ENCODE measurements around the gene GMPPB. TPM values are rescaled to one million over a fixed set of nuclear protein-coding genes. Genes with fewer than 3 reads are reported as not detected.
"Not testable (repeated sequence)": the region's sequence is repeated elsewhere in the genome, so short reads cannot be mapped to it uniquely, and the experiment has no call there.

The GMPPB gene
- total RNA-seq: 10 to 100 TPM; 22.4 to 38.3 TPM
- long read RNA-seq, full-length matches to known transcripts: 83 of 103 reads
- long read RNA-seq, partial matches to known transcripts: 5 of 103 reads
- long read RNA-seq, other reads (novel, unspliced or antisense): 15 of 103 reads

GRCh38 chr3:49723628-49724551, at the start of gene GMPPB:
GMPPB (minus strand) TSS chr3:49723951; CDS start chr3:49723726, 225 bp downstream.
- intact Hi-C loops (cut with DNase I): no loop called here
- ATAC-seq (peak; percentile 89 to 93), DNase-seq (peak; percentile 99)

GRCh38 chr3:49772703-49773102, 49.0 kb upstream of the GMPPB start:
- DNase-seq (no peak), ATAC-seq (no peak)
- intact Hi-C loops (cut with DNase I): no loop called here

- no peak for ATAC-seq
- intact Hi-C loops (cut with DNase I): no loop called here
- DNase-seq: no peak
Measured at GRCh38 chr3:49771340-49771938, 47.7 kb upstream of the GMPPB start.

- intact Hi-C loops (cut with DNase I): no loop called here
- DNase-seq: no peak
- no peak for ATAC-seq
Measured at GRCh38 chr3:49769926-49770325, 46.2 kb upstream of the GMPPB start.

- DNase-seq (no peak), ATAC-seq (no peak)
- intact Hi-C loops (cut with DNase I): no loop called here
Measured at GRCh38 chr3:49769286-49769915, 45.6 kb upstream of the GMPPB start.

DNA sequence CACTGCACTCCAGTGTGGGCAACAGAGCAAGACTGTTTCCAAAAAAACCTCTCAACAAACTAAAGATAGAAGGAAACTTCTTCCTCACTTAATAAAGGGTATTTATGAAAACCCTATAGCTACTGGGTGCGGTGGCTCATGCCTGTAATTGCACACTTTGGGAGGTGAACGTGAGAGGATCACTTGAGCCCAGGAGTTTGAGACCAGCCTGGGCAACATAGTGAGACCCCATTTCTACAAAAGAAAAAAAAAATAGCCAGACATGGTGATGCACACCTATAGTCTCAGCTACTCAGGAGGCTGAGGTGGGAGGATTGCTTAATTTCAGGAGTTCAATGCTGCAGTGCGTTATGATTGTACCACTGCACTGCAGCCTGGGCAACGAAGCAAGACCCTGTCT, 40.2 kb upstream of the GMPPB start:
- DNase-seq (no peak), ATAC-seq (no peak)
- intact Hi-C loops (cut with DNase I): no loop called here

DNA sequence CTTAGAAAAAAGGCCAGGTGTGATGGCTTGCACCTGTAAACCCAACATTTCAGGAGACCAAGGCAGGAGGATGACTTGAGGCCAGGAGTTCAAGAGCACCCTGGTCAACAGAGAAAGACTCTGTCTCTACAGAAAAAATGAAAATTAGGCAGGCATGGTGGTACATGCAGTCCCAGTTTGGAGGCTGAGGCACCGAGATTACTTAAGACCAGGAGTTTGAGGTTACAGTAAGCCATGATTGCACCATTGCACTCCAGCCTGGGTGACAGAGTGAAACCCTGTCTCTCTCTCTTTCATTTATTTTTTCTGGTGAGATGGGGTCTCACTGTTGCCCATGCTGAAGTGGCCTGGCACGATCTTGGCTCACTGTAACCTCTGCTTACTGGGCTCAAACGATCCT, 37.9 kb upstream of the GMPPB start:
- ATAC-seq (no peak), DNase-seq (no peak)
- intact Hi-C loops (cut with DNase I): no loop called here

DNA sequence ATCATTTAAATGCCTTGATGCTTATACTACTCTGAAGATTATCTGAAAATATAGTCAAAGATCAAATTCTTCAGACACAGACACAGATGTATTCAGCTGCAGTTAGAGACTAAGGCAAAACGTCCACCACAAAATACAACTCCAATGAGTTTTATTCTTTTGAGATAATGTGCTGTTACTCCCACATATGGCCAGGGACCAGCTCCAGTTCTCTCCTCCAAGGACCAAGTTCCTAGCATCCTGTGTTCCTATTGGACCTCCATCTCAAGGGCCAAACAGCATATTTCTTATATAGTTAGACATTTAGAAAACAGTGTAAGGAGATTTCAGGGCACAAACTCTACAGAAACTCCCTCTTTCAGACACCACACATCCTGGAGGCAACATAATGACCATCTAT, 35.5 kb upstream of the GMPPB start:
- DNase-seq (no peak), ATAC-seq (peak in 1 of 2 donors; percentile 26)
- intact Hi-C loops (cut with DNase I): no loop called here

GRCh38 chr3:49757197-49757596, 33.4 kb upstream of the GMPPB start:
- intact Hi-C loops (cut with DNase I): no loop called here
- DNase-seq (no peak), ATAC-seq (no peak)

DNA sequence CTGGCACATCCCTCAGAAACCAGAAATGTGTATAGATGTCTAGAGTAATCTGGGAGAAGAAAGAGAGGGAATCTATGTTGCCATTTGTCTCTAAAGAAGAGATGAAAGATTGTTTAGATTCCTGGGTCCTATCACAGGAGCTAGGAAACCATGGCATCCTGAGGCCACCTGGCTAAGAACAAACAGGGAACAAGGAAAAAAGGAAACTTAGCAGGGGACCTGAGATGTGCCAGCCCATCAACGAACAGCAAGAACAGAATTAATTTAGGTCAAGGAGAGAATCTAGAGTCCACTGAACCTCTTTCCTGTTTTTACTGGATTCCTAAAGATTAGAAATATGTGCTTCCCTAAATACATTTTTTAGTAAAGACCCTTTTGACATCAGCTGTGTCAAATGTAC, 32.3 kb upstream of the GMPPB start:
- no peak for DNase-seq
- no peak for ATAC-seq
- intact Hi-C loops (cut with DNase I): no loop called here

DNA sequence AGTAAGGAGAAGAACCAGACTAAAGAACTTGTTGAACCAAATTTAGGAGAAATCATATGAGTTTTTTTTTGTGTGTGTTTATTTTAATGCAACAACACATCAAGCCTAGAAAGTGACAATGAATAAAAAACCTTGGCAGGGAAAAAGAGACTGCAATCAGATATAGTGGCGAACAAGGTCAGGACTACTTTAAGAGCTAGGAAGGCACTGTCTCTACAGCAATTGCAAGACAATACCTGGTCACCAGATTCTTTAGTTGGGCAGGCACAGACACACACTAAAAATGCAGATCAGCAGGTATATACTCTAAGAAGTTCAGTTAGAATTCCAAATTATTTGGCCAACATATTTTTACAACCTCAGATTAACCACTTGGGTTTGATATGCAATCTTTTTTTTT, 30.8 kb upstream of the GMPPB start:
- no peak for ATAC-seq
- intact Hi-C loops (cut with DNase I): no loop called here
- DNase-seq: no peak

- ATAC-seq (no peak), DNase-seq (no peak)
- intact Hi-C loops (cut with DNase I): no loop called here
Measured at GRCh38 chr3:49751501-49751900, 27.8 kb upstream of the GMPPB start.

DNA sequence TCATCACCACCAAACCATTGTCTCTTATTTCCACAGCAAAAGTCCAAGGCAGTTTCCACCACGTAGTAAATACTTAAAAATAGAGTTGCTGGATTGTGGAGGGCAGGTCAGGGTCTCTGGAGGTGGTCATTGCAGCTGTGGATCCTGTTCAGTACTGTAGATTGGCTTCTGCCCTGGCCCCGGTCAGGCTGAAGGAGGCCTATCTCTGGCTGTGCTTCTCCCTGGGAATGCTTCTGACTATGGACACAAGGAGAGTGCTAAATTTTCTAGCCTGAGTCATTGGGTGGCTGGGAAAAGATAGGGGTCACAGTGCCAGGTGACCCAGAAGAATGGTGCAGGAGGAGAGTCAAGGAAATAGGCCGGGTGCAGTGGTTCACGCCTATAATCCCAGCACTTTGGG, 26.3 kb upstream of the GMPPB start:
- DNase-seq (no peak), ATAC-seq (peak in 1 of 2 donors; percentile 53)
- intact Hi-C loops (cut with DNase I): no loop called here

GRCh38 chr3:49748874-49749273, 25.1 kb upstream of the GMPPB start:
- intact Hi-C loops (cut with DNase I); ATAC-seq: not testable (repeated sequence)

DNA sequence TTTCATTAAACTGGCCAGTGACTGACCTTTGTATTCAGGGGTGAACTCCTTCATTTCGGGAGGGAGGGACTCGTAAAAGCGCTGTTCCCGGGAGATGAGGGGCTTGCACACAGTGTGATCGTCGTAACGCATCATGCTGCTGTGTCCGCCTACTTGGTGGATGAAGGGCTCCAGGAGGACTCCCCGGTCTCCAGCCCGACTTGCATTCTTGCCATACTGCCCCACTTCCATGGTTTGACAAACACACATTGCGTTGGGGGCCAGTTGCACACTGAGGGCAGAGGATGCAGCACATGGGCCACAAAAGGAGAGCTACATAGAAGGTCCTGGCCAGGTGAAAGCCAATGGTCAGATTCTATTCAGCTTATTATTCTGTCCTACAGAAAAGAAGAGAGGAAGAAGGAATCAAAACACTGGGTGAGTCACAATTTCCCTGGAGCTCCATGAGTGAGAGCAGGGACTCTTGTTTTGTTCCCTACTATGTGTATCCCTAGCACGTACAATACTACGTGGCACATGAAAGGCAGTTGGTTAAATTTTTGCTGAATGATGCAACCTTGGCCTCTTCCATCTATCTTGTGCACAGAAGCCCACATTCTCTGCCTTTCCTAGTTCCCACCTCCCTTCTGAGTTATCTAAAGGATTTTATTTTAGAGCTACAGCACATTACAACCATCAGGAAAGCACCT, 24.2 kb upstream of the GMPPB start:
- intact Hi-C loops (cut with DNase I): no loop called here
- DNase-seq: no peak
- ATAC-seq: no peak

More at GRCh38 chr3:49748874-49749273, 25.1 kb upstream of the GMPPB start:
- not testable (repeated sequence) for DNase-seq

DNA sequence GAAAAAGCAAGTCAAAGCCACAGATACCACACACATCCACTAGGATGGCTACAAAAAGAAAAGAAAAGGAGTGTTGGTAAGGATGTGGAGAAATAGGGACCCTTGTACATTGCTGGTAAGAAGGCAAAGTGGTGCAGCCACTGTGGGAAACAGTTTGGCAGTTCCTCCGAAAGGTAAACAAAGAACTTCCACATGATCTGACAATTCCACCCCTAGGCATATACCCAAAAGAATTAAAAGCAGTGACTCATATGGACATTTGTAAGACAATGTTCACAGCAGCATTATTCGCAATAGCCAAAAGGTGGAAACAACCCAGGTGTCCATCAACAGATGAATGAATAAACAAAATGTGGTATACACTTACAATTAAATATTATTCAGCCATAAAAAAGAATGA, 22.2 kb upstream of the GMPPB start:
- ATAC-seq (no peak), DNase-seq (no peak)
- intact Hi-C loops (cut with DNase I): no loop called here

DNA sequence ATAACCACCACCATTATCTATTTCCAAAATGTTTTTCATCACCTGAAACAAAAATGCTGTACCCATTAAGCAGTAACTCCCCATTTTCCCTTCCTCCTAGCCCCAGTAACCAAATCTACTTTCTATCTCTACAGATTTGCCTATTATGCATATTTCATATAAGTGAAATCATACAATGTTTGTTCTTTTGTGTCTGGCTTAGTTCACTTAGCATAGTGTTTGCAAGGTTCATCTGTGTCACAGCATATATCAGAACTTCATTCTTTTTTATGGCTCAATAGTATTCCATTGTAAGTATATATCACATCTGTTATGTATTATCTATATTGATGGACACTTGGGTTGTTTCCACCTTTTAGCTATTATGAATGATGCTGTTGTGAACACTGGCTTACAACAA, 16.7 kb upstream of the GMPPB start:
- ATAC-seq (no peak), DNase-seq (no peak)
- intact Hi-C loops (cut with DNase I): no loop called here

- no peak for DNase-seq
- intact Hi-C loops (cut with DNase I): no loop called here
- no peak for ATAC-seq
Measured at GRCh38 chr3:49738067-49738713, 14.4 kb upstream of the GMPPB start.

- intact Hi-C loops (cut with DNase I): no loop called here
- no peak for DNase-seq
- ATAC-seq: peak in 1 of 2 donors; percentile 10
Measured at GRCh38 chr3:49734752-49735151, 11.0 kb upstream of the GMPPB start.
